Ishikawa (cell line): ENCODE results near the gene ASAP2.
A peak's percentile ranks its signal among the peaks of the same experiment; 100 is the strongest.

ENCODE experiments used
- CEBPB ChIP-seq: IDR thresholded peaks from 2 replicates; pipeline ENCODE4 v1.6.1; 2012
- CREB1 ChIP-seq: IDR thresholded peaks from 2 replicates; pipeline ENCODE4 v1.6.1; 2012; ENCODE audit warnings: low read depth
- EGR1 ChIP-seq: IDR thresholded peaks from 2 replicates; pipeline ENCODE4 v1.6.1; 2012
- EP300 ChIP-seq: IDR thresholded peaks from 2 replicates; pipeline ENCODE4 v1.6.1; 2012; ENCODE audit warnings: borderline replicate concordance
- FOXM1 ChIP-seq: IDR thresholded peaks from 2 replicates; pipeline ENCODE4 v1.6.1; 2012; ENCODE audit warnings: low read depth, borderline replicate concordance
- NFIC ChIP-seq: IDR thresholded peaks from 2 replicates; pipeline ENCODE4 v1.6.1; 2012
- RAD21 ChIP-seq: IDR thresholded peaks from 2 replicates; pipeline ENCODE4 v1.6.1; 2012; ENCODE audit warnings: low read depth
- TAF1 ChIP-seq: IDR thresholded peaks from 2 replicates; pipeline ENCODE4 v1.6.1; 2012; ENCODE audit warnings: low read depth, mild to moderate bottlenecking
- TCF12 ChIP-seq: IDR thresholded peaks from 2 replicates; pipeline ENCODE4 v1.6.1; 2012; ENCODE audit warnings: low read depth
- TEAD4 ChIP-seq: IDR thresholded peaks from 2 replicates; pipeline ENCODE4 v1.6.1; 2012
- YY1 ChIP-seq: IDR thresholded peaks from 2 replicates; pipeline ENCODE4 v1.6.1; 2012; ENCODE audit warnings: low read depth
- ZBTB7A ChIP-seq: IDR thresholded peaks from 2 replicates; pipeline ENCODE4 v1.6.1; 2012; ENCODE audit warnings: low read depth
- TF ChIP-seq, protein P1 (sequence below): IDR thresholded peaks from 2 replicates; pipeline ENCODE4 v1.6.1; 2012
- TF ChIP-seq, protein P2 (sequence below): IDR thresholded peaks from 2 replicates; pipeline ENCODE4 v1.6.1; 2012; ENCODE audit warnings: low read depth, mild to moderate bottlenecking
- TF ChIP-seq, protein P3 (sequence below): IDR thresholded peaks from 2 replicates; pipeline ENCODE4 v1.6.1; 2012

ASAP2 gene

DNA sequence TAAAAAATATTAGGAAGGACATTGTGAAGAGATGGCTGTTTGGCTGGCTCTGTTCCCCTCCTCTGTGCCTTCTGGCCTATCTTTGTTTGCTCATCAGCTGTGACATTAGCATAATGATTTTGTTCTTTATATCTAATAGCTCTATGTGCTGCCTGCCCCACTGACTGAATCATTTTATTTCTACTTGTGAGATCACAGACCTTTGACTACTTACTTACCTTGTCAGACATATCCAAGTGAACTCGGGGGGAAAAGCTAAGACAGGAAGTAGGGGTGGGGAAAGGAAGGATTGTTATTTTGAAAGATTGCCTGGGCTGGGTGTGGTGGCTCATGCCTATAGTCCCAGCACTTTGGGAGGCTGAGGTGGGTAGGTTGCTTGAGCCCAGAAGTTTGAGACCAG lies 104.2 kb downstream of the ASAP2 start:
- TF ChIP-seq, protein P1, sequence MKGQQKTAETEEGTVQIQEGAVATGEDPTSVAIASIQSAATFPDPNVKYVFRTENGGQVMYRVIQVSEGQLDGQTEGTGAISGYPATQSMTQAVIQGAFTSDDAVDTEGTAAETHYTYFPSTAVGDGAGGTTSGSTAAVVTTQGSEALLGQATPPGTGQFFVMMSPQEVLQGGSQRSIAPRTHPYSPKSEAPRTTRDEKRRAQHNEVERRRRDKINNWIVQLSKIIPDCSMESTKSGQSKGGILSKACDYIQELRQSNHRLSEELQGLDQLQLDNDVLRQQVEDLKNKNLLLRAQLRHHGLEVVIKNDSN = no peak
- TF ChIP-seq YY1 = no peak
- no peak for TF ChIP-seq NFIC
- TF ChIP-seq TAF1 = no peak
- TF ChIP-seq CEBPB = no peak
- no peak for TF ChIP-seq TCF12
- TF ChIP-seq, protein P2, sequence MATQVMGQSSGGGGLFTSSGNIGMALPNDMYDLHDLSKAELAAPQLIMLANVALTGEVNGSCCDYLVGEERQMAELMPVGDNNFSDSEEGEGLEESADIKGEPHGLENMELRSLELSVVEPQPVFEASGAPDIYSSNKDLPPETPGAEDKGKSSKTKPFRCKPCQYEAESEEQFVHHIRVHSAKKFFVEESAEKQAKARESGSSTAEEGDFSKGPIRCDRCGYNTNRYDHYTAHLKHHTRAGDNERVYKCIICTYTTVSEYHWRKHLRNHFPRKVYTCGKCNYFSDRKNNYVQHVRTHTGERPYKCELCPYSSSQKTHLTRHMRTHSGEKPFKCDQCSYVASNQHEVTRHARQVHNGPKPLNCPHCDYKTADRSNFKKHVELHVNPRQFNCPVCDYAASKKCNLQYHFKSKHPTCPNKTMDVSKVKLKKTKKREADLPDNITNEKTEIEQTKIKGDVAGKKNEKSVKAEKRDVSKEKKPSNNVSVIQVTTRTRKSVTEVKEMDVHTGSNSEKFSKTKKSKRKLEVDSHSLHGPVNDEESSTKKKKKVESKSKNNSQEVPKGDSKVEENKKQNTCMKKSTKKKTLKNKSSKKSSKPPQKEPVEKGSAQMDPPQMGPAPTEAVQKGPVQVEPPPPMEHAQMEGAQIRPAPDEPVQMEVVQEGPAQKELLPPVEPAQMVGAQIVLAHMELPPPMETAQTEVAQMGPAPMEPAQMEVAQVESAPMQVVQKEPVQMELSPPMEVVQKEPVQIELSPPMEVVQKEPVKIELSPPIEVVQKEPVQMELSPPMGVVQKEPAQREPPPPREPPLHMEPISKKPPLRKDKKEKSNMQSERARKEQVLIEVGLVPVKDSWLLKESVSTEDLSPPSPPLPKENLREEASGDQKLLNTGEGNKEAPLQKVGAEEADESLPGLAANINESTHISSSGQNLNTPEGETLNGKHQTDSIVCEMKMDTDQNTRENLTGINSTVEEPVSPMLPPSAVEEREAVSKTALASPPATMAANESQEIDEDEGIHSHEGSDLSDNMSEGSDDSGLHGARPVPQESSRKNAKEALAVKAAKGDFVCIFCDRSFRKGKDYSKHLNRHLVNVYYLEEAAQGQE = no peak
- no peak for TF ChIP-seq RAD21
- no peak for TF ChIP-seq EP300
- no peak for TF ChIP-seq CREB1

DNA sequence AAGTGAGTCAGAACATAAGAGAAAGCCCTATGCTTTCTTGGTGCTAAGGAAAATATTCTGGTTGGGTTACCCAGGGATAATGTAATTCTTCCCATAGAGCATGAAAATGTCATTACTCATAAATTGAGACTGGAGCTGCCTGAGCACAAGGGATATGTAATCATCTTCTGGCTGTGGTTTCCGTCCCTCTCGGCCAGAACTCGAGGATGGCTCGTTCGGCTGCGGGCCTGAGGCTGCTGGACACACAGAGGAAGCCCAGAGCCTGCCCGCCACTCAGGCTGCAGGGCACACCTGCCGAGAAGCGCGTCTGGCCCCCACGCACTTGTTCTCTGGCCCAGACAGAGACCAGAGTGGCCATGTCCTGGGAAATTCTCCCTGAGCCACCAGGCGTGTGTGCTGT lies 104.9 kb downstream of the ASAP2 start:
- TF ChIP-seq CEBPB (no peak), TEAD4 (no peak), RAD21 (no peak), TAF1 (no peak)
- TF ChIP-seq, protein P1 = no peak

DNA sequence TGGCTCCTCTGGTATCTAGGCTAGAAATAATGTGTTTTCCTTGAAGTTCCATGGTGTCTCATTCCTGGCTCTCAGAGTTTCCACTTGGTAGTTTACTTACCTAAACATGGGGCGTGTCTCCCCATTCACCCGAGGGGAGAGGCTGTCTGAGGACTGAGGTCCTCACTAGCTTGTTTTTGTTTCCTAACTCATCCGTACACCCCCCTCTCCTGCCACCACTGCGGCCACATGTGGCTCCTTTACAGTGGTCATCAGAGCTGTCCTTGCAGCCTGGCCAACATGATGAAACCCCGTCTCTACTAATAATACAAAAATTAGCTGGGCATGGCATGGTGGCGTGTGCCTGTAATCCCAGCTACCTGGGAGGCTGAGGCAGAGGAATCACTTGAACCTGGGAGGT lies 106.0 kb downstream of the ASAP2 start:
- no peak for TF ChIP-seq EGR1
- TF ChIP-seq TCF12 = no peak
- TF ChIP-seq YY1 = no peak
- no peak for TF ChIP-seq ZBTB7A
- TF ChIP-seq CREB1 = no peak
- TF ChIP-seq, protein P2 = no peak

DNA sequence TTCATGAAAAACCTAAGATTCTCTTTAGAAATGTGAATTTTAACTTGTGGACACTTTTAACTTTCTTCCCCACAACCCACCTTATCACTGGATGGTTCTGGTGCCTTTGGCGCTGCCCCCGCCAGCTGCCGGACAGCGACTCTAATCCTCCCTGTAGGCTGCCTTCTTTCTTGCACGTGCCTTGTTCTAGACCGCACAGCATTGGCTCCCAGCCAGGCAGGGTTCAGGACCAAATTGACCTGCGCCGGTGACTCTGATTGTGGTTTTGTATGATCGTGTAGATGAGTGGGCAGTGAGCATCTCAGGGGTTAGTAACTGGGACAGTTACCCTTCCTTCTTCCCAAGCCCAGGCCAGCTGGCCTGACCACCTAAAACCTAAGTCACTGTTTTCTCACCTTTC lies 106.8 kb downstream of the ASAP2 start:
- TF ChIP-seq, protein P2 = no peak
- TF ChIP-seq NFIC (no peak), YY1 (no peak), TAF1 (no peak), TCF12 (no peak), CEBPB (no peak), EGR1 (no peak), CREB1 (no peak), ZBTB7A (no peak), TEAD4 (no peak)
- TF ChIP-seq, protein P1 = no peak

DNA sequence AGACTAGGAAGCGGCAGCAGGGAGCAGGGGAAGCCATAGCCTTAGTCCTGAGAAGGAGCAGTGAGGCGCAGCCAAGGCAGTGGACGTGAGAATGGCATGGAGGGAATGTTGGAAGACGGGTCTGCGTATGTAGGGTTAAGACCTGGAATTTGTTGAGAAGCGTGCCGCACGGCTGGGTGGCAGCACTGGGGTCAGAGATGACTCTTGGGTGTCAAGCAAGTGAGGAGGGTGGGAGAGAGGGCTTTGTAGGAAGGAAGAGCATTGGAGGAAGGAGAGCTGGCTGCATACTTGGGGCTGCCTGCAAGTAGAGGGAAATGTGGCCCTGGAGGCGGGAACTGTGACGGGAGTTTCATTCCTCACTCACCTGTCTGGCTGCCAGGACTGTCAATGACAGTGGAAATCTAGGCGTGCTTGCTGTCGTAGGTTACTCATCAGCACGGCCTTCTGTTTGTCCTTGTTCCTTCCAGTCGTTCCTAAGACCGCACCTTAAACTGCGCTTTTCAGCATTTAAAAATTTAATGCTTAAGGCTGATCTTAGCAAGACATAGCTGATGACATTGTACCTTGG lies 108.8 kb downstream of the ASAP2 start:
- TF ChIP-seq FOXM1 (no peak), TEAD4 (peak; percentile 74), EP300 (no peak; the same call in 1 of the 2 replicates)

DNA sequence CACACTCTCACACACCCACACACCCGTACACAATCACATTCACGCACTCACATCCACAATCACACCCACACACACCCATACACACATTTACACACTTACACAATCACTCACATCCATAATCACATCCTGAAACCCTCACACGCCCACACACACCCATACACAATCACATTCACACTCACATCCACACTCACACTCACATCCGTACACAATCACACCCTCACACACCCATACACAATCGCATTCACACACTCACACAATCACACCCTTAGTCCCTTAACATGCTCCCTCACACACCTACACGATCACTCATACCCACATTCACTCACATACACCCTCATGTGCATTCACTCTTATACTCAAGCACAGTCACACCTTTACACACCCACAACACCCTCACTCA lies 110.9 kb downstream of the ASAP2 start:
- TF ChIP-seq, protein P3, sequence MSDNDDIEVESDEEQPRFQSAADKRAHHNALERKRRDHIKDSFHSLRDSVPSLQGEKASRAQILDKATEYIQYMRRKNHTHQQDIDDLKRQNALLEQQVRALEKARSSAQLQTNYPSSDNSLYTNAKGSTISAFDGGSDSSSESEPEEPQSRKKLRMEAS = no peak
- no peak for TF ChIP-seq EGR1
- TF ChIP-seq EP300 = no peak
- no peak for TF ChIP-seq TAF1
- TF ChIP-seq ZBTB7A = no peak
- TF ChIP-seq YY1 = no peak
- TF ChIP-seq TCF12 = no peak
- TF ChIP-seq NFIC = no peak
- no peak for TF ChIP-seq CEBPB
- TF ChIP-seq, protein P1 = no peak
- no peak for TF ChIP-seq TEAD4
- no peak for TF ChIP-seq CREB1
